Trophoblast cell (in vitro differentiated cells and primary cell): ENCODE measurements around the gene PRSS8. TPM values are rescaled to one million over a fixed set of nuclear protein-coding genes. Genes with fewer than 3 reads are reported as not detected.

Experiments
- DNase-seq, 2 donors: peaks; one replicate each; pipeline ENCODE4 v3.0.0-alpha.2; 2016
- H2AFZ ChIP-seq: 2 replicates; pipeline ENCODE4 v1.6.1; 2013; ENCODE audit warnings: low read length, moderate library complexity, mild to moderate bottlenecking; ENCODE audit not compliant: insufficient read depth, poor library complexity
- H2AK5ac ChIP-seq: 2 replicates; pipeline ENCODE4 v1.6.1; 2013; ENCODE audit warnings: mild to moderate bottlenecking, low read length
- H2BK120ac ChIP-seq: 2 replicates; pipeline ENCODE4 v1.6.1; 2013; ENCODE audit warnings: low read length, mild to moderate bottlenecking, moderate library complexity; ENCODE audit not compliant: insufficient read depth, poor library complexity
- H2BK12ac ChIP-seq: 2 replicates; pipeline ENCODE4 v1.6.1; 2013; ENCODE audit warnings: mild to moderate bottlenecking, low read length, moderate library complexity
- H2BK5ac ChIP-seq: 2 replicates; pipeline ENCODE4 v1.6.1; 2013; ENCODE audit warnings: low read length, low read depth, moderate library complexity, mild to moderate bottlenecking; ENCODE audit not compliant: poor library complexity
- H3K14ac ChIP-seq: 2 replicates; pipeline ENCODE4 v1.6.1; 2013; ENCODE audit warnings: mild to moderate bottlenecking, low read length
- H3K18ac ChIP-seq: 2 replicates; pipeline ENCODE4 v1.6.1; 2013; ENCODE audit warnings: mild to moderate bottlenecking, low read length
- H3K23ac ChIP-seq: 2 replicates; pipeline ENCODE4 v1.6.1; 2013; ENCODE audit warnings: low read length
- H3K27ac ChIP-seq: 2 replicates; pipeline ENCODE4 v1.5.1; 2013; ENCODE audit warnings: low read depth, mild to moderate bottlenecking, inconsistent platforms, low read length, moderate library complexity
- H3K27me3 ChIP-seq: 2 replicates; pipeline ENCODE4 v1.6.1; 2013; ENCODE audit warnings: inconsistent platforms, mild to moderate bottlenecking, low read length, moderate library complexity; ENCODE audit not compliant: insufficient read depth
- H3K36me3 ChIP-seq, 2 experiments: 1 replicate in 1 of 2; 2 replicates in 1 of 2; pipeline ENCODE4 v1.6.1; 2013; ENCODE audit warnings: low read length in 2 of 2, mild to moderate bottlenecking in 2 of 2, moderate library complexity in 1 of 2; ENCODE audit not compliant: insufficient read depth in 2 of 2, control insufficient read depth in 1 of 2
- H3K4ac ChIP-seq: 2 replicates; pipeline ENCODE4 v1.6.1; 2013; ENCODE audit warnings: low read depth, mild to moderate bottlenecking, low read length, moderate library complexity
- H3K4me1 ChIP-seq, 2 experiments: 1 replicate in 1 of 2; 2 replicates in 1 of 2; pipeline ENCODE4 v1.6.1; 2013; ENCODE audit warnings: low read length in 2 of 2, mild to moderate bottlenecking in 2 of 2, moderate library complexity in 1 of 2; ENCODE audit not compliant: insufficient read depth in 2 of 2, control insufficient read depth in 1 of 2
- H3K4me2 ChIP-seq: 2 replicates; pipeline ENCODE4 v1.6.1; 2013; ENCODE audit warnings: inconsistent platforms, mild to moderate bottlenecking, low read length, moderate library complexity
- H3K4me3 ChIP-seq: 2 replicates; pipeline ENCODE4 v1.5.1; 2013; ENCODE audit warnings: mild to moderate bottlenecking, low read depth, low read length, inconsistent platforms
- H3K79me1 ChIP-seq: one replicate; pipeline ENCODE4 v1.6.1; 2013; ENCODE audit warnings: low read length
- H3K79me2 ChIP-seq: 2 replicates; pipeline ENCODE4 v1.6.1; 2013; ENCODE audit warnings: low read length, mild to moderate bottlenecking; ENCODE audit not compliant: control insufficient read depth, insufficient read depth, poor library complexity
- H3K9ac ChIP-seq: 2 replicates; pipeline ENCODE4 v1.6.1; 2013; ENCODE audit warnings: mild to moderate bottlenecking, low read length
- H3K9me3 ChIP-seq: 2 replicates; pipeline ENCODE4 v1.6.1; 2013; ENCODE audit warnings: low read depth, mild to moderate bottlenecking, control low read depth, inconsistent platforms, low read length; ENCODE audit not compliant: insufficient read depth
- H4K12ac ChIP-seq: 2 replicates; pipeline ENCODE4 v1.6.1; 2013; ENCODE audit warnings: low read depth, mild to moderate bottlenecking, low read length, moderate library complexity
- H4K8ac ChIP-seq: 2 replicates; pipeline ENCODE4 v1.6.1; 2013; ENCODE audit warnings: low read depth, mild to moderate bottlenecking, low read length, moderate library complexity
- H4K91ac ChIP-seq: one replicate; pipeline ENCODE4 v1.6.1; 2013; ENCODE audit warnings: low read depth, mild to moderate bottlenecking, low read length, moderate library complexity
- WGBS: extraction: QIAGEN DNeasy Blood & Tissue Kit; methylation state at CpG from one replicate; pipeline ENCODE4 v1.1.7; 2013; ENCODE audit warnings: missing lambda C conversion rate; ENCODE audit not compliant: insufficient read length, insufficient coverage; ENCODE audit errors: extremely low coverage; 5-methylcytosine and 5-hydroxymethylcytosine counted together
- polyA plus RNA-seq: library from polyadenylated mRNA; stranded (reverse); fragments of 200-250 nt; gene quantifications from 2 replicates; pipeline ENCODE4 v1.2.3, GENCODE V29; 2013

Gene PRSS8
- polyA plus RNA-seq = 138 and 139 TPM in 2 replicates

DNA sequence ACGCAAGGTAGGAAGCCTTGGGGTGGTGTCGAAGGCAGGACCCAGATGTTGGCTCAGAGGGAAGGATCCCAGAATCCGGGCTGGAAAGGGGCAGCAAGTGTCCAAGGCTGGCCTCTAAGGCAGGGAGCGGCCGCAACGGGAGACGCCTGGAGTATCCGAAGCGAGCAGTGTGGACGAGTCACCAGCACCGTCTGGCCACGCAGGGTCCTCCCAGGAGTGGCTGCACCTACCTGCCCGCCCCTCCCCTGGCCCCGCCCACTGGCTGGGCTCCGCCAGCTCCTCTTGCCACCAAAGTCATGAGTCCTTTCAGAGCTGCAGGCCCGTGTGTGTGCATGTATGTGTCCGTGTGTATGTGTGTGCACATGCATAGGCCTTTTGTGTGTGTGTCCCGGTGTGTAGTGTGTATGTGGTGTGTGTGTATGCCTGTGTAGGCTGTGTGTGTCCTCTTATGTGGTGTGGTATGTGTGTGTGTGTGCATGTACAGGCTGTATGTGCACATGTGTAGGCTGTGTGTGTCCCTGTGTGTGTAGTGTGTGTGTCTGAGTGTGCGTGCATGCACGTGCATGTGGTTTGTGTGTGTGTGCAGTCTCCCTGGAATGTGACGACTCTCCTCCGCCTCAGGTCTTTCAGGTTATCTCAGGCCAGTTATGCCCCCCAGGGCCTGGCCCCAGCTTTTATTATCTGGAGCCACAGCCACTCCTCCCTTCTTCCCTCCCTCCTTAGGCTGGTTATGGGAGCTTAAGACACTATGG is at the start of gene PRSS8:
TSS of gene PRSS8 (minus strand) at position 193 of the 752 bp plus-strand sequence. CDS start 229 bp downstream, outside the sequence.
- no CpG with 5 or more reads among the region's 22 CpGs for WGBS
- Histone ChIP-seq H3K18ac (peak within 1 kb of the TSS; percentile 82), H3K79me2 (peaks cover 17% of the 10 kb centered on the region)

DNA sequence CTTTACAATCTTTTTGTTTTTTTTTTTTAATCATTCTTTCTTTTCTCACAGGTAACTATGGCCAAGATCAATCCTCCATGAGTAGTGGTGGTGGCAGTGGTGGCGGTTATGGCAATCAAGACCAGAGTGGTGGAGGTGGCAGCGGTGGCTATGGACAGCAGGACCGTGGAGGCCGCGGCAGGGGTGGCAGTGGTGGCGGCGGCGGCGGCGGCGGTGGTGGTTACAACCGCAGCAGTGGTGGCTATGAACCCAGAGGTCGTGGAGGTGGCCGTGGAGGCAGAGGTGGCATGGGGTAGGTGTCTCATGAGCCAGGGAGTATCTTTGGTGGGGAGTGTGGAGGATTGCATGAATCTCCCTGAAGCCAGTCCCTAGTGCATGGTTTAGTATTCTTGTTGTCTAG is 49.4 kb upstream of the PRSS8 start:
- Histone ChIP-seq H3K79me1 (peaks cover 9% of the 10 kb centered on the region), H4K12ac (no peak overlapping the region), H2AFZ (no peak overlapping the region), H4K8ac (no peak overlapping the region), H2BK12ac (no peak overlapping the region), H2BK5ac (no peak overlapping the region), H3K27ac (no peak overlapping the region), H3K79me2 (peaks cover 30% of the 10 kb centered on the region), H3K23ac (no peak overlapping the region), H3K4ac (no peak overlapping the region), H3K27me3 (no peaks in the 10 kb centered on the region), H2AK5ac (no peak overlapping the region), H3K4me2 (no peak overlapping the region), H3K9ac (no peak overlapping the region), H3K9me3 (no peaks in the 10 kb centered on the region), H3K36me3 (peaks cover 43 to 64% of the 10 kb centered on the region in 2 experiments), H3K18ac (no peak overlapping the region), H3K4me3 (no peak overlapping the region), H3K4me1 (peaks cover 3 to 4% of the 10 kb centered on the region in 2 experiments), H3K14ac (no peak overlapping the region), H4K91ac (no peak overlapping the region), H2BK120ac (no peak overlapping the region)
- WGBS = no CpG with 5 or more reads among the region's 14 CpGs
- no peak for DNase-seq

More for the DNA sequence above, at the start of gene PRSS8:
- Histone ChIP-seq H3K27ac (peak within 1 kb of the TSS; percentile 60), H4K12ac (peak within 1 kb of the TSS; percentile 57), H4K8ac (peak within 1 kb of the TSS; percentile 79), H2BK120ac (peak within 1 kb of the TSS; percentile 77), H3K4me1 (peaks cover 48 to 53% of the 10 kb centered on the region in 2 experiments), H2AFZ (peak within 1 kb of the TSS; percentile 40), H3K4me3 (peak within 1 kb of the TSS; percentile 80), H3K79me1 (peaks cover 26% of the 10 kb centered on the region), H2AK5ac (peak within 1 kb of the TSS; percentile 14), H3K27me3 (no peaks in the 10 kb centered on the region), H3K9ac (peak within 1 kb of the TSS; percentile 74), H3K4ac (peak within 1 kb of the TSS; percentile 96), H3K14ac (peak within 1 kb of the TSS; percentile 85), H3K36me3 (peaks cover 26 to 30% of the 10 kb centered on the region in 2 experiments), H2BK12ac (no peak within 1 kb of the TSS), H3K4me2 (peak within 1 kb of the TSS; percentile 88), H2BK5ac (peak within 1 kb of the TSS; percentile 39), H3K23ac (peak within 1 kb of the TSS; percentile 56), H3K9me3 (peaks cover 6% of the 10 kb centered on the region), H4K91ac (peak within 1 kb of the TSS; percentile 87)
- peak; percentile 92 to 94 for DNase-seq

DNA sequence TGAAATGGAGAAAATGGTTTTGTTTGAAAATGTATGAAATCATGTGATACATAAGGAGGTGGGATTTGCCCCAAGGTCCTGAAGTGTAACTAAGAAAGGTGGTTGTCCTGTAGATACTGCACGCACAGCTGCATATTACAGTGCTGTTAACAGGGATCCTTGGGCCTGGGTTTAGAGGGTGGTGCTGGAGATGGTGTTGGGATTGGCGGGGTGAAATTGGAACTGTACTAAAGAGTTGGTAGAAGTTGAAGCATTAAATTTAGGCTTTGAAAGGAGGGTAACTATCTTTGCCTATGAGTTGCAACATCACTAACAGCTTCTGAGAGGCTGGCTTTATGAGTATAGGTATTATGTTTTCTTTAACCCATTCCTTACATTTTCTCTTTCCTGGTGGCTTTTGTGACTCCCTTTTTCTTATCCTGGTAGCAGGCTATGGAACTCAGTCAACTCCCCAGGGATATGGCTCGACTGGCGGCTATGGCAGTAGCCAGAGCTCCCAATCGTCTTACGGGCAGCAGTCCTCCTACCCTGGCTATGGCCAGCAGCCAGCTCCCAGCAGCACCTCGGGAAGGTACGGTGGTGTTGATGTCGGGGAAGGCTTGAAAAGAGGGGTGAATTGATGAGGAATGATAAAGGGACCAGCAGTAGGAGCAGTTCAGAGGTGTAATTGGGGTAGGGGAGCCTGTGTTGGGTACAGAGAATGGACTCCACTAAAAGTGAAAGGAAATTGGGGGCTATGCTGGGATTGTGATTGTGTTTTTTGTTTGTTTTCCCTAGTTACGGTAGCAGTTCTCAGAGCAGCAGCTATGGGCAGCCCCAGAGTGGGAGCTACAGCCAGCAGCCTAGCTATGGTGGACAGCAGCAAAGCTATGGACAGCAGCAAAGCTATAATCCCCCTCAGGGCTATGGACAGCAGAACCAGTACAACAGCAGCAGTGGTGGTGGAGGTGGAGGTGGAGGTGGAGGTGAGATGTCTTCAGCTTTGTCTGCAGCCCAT is 48.2 kb upstream of the PRSS8 start:
- Histone ChIP-seq H3K27me3 (no peaks in the 10 kb centered on the region), H3K9ac (no peak overlapping the region), H2AFZ (no peak overlapping the region), H4K8ac (no peak overlapping the region), H3K9me3 (no peaks in the 10 kb centered on the region), H4K91ac (no peak overlapping the region), H2AK5ac (no peak overlapping the region), H3K4me1 (peaks cover 3 to 4% of the 10 kb centered on the region in 2 experiments), H3K4me2 (no peak overlapping the region), H3K27ac (no peak overlapping the region), H3K18ac (no peak overlapping the region), H3K79me2 (peaks cover 32% of the 10 kb centered on the region), H3K79me1 (peaks cover 13% of the 10 kb centered on the region), H2BK12ac (no peak overlapping the region), H3K14ac (no peak overlapping the region), H2BK5ac (no peak overlapping the region), H3K36me3 (peaks cover 40 to 56% of the 10 kb centered on the region in 2 experiments), H4K12ac (no peak overlapping the region), H3K4me3 (no peak overlapping the region), H2BK120ac (no peak overlapping the region), H3K23ac (no peak overlapping the region), H3K4ac (peak overlapping the region; percentile 97)
- WGBS = no CpG with 5 or more reads among the region's 10 CpGs
- peak in 1 of 2 donors; percentile 9 for DNase-seq

DNA sequence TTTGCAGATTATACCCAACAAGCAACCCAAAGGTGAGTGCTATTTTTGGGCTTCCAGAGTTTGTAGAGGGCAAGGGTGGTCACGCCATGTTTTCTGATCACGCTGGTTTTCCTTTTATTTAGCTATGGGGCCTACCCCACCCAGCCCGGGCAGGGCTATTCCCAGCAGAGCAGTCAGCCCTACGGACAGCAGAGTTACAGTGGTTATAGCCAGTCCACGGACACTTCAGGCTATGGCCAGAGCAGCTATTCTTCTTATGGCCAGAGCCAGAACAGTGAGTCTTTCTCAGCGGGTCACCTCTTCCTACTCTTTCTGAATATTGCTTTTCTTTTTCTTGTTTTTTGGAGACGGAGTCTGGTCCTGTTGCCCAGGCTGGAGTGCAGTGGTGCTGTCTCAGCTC is 46.9 kb upstream of the PRSS8 start:
- Histone ChIP-seq H3K79me1 (peaks cover 13% of the 10 kb centered on the region), H2AK5ac (no peak overlapping the region), H4K8ac (no peak overlapping the region), H3K9me3 (no peaks in the 10 kb centered on the region), H3K27me3 (no peaks in the 10 kb centered on the region), H3K4me1 (peaks cover 3 to 4% of the 10 kb centered on the region in 2 experiments), H3K36me3 (peaks cover 34 to 47% of the 10 kb centered on the region in 2 experiments), H3K4me3 (no peak overlapping the region), H3K18ac (no peak overlapping the region), H2AFZ (no peak overlapping the region), H4K91ac (no peak overlapping the region), H4K12ac (no peak overlapping the region), H2BK120ac (no peak overlapping the region), H3K4me2 (peak overlapping the region; percentile 96), H2BK12ac (no peak overlapping the region), H3K23ac (no peak overlapping the region), H3K9ac (no peak overlapping the region), H3K79me2 (peaks cover 32% of the 10 kb centered on the region), H3K14ac (no peak overlapping the region), H3K4ac (peak overlapping the region; percentile 98), H2BK5ac (no peak overlapping the region), H3K27ac (no peak overlapping the region)
- DNase-seq = no peak
- no CpG with 5 or more reads among the region's 7 CpGs for WGBS
